ENCODE results near the gene UBE2G2. TPM values are rescaled to one million over a fixed set of nuclear protein-coding genes. Genes with fewer than 3 reads are reported as not detected.

The UBE2G2 gene
- polyA plus RNA-seq, 3 donors: 29.1 to 70.8 (median 41.5) TPM

GRCh38 chr21:44724926-44725325, 76.7 kb downstream of the UBE2G2 start:
- WGBS, 3 donors: 90 to 94% (median 93%) methylated on average over 14 of the region's 14 CpGs
- H3K27ac ChIP-seq (ENCODE audit: low read depth, low read length): no peak overlapping the region

GRCh38 chr21:44724196-44724595, 77.4 kb downstream of the UBE2G2 start:
- H3K27ac ChIP-seq (ENCODE audit: low read depth, low read length): no peak overlapping the region
- 85 to 89% (median 86%) methylated on average over 7 of the region's 7 CpGs for WGBS, 3 donors

GRCh38 chr21:44723177-44724131, 78.2 kb downstream of the UBE2G2 start:
- 19 to 20% (median 19%) methylated on average over 61 of the region's 61 CpGs for WGBS, 3 donors
- no peak overlapping the region for H3K27ac ChIP-seq (ENCODE audit: low read depth, low read length)

DNA sequence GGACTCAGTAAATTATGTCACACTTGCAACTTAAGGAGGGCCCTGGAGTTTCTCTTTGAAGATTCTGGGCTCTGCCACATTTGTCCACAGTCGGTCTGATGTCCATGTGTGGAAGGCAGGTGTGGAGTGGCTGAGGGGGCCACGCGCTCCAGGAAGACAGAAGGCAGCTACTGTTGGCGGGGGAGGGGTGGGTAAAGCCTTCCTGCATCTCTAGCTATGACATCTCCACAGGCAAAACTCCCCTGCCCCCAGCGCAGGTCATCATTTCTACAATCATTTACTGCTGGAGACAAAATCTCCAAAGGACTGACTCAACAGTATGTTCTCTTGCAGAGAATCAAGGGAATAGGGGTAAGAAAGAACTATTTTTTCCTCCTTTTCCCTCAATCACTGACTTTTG, 78.9 kb downstream of the UBE2G2 start:
- no peak overlapping the region for H3K27ac ChIP-seq (ENCODE audit: low read depth, low read length)
- WGBS, 3 donors: 48 to 50% (median 49%) methylated on average over 5 of the region's 5 CpGs

GRCh38 chr21:44720170-44720569, 81.5 kb downstream of the UBE2G2 start:
- 74 to 87% (median 87%) methylated on average over 2 of the region's 2 CpGs for WGBS, 3 donors
- no peak overlapping the region for H3K27ac ChIP-seq (ENCODE audit: low read depth, low read length)

Other genes starting within 250 kb of the UBE2G2 start
- gene KRTAP10-3, start 243.0 kb downstream of the UBE2G2 start, polyA plus RNA-seq: not detected
- gene KRTAP10-4, start 228.1 kb downstream of the UBE2G2 start, polyA plus RNA-seq: not detected
- gene KRTAP10-5, start 221.2 kb downstream of the UBE2G2 start, polyA plus RNA-seq: not detected
- gene KRTAP10-6, start 209.3 kb downstream of the UBE2G2 start, polyA plus RNA-seq: not detected
- not detected for gene KRTAP10-7, start 201.2 kb downstream of the UBE2G2 start, polyA plus RNA-seq
- not detected for gene KRTAP10-8, start 189.7 kb downstream of the UBE2G2 start, polyA plus RNA-seq
- gene KRTAP10-9, start 174.7 kb downstream of the UBE2G2 start, polyA plus RNA-seq: not detected
- not detected for gene KRTAP10-10, start 164.5 kb downstream of the UBE2G2 start, polyA plus RNA-seq
- gene KRTAP10-11, start 155.4 kb downstream of the UBE2G2 start, polyA plus RNA-seq: not detected
- gene KRTAP12-4, start 147.2 kb downstream of the UBE2G2 start, polyA plus RNA-seq: not detected
- gene KRTAP12-3, start 143.9 kb downstream of the UBE2G2 start, polyA plus RNA-seq: not detected
- gene KRTAP12-2, start 134.9 kb downstream of the UBE2G2 start, polyA plus RNA-seq: under 1 TPM in 1 of 3 donors, not detected in 2; 0.79 TPM
- not detected for gene KRTAP12-1, start 119.7 kb downstream of the UBE2G2 start, polyA plus RNA-seq
- gene KRTAP10-12, start 104.6 kb downstream of the UBE2G2 start, polyA plus RNA-seq: not detected
- under 1 TPM; 0.07 to 0.56 (median 0.10) TPM for gene TSPEAR, start 90.2 kb downstream of the UBE2G2 start, polyA plus RNA-seq
- 100 to 1,000 TPM in 1 of 3 donors, 10 to 100 TPM in 2; 25.2 to 101 (median 64.5) TPM for gene SUMO3, start 16.2 kb upstream of the UBE2G2 start, polyA plus RNA-seq
- gene PTTG1IP, start 71.9 kb upstream of the UBE2G2 start, polyA plus RNA-seq: 100 to 1,000 TPM in 1 of 3 donors, 10 to 100 TPM in 2; 61.3 to 111 (median 69.3) TPM
- 10 to 100 TPM in 2 of 3 donors, 1 to 10 TPM in 1; 9.5 to 81.7 (median 32.5) TPM for gene ITGB2, start 119.1 kb upstream of the UBE2G2 start, polyA plus RNA-seq
- 10 to 100 TPM; 14.1 to 43.6 (median 24.6) TPM for gene SLX9, start 138.2 kb upstream of the UBE2G2 start, polyA plus RNA-seq

All from adipose tissue (tissue), 3 donors.